PC-9 (cell line): ENCODE results near the gene NR1H3. TPM values are rescaled to one million over a fixed set of nuclear protein-coding genes. Genes with fewer than 3 reads are reported as not detected.

Experiments
- BruUV-seq: library from RNA; stranded (reverse); fragments of 400-500 nt; replicated peaks from 2 replicates; lab custom pipeline; 2021; lab: Mats Ljungman, UMichigan
- CTCF ChIA-PET: fragments of 300-600 bp; sonication (Branson Sonifier 250); formaldehyde crosslinking; loops from one replicate; lab custom pipeline; 2022; ENCODE audit warnings: antibody characterized with exemption; lab: Charles Lee
- POLR2A ChIA-PET: fragments of 300-600 bp; sonication (Branson Sonifier 250); formaldehyde crosslinking; loops from one replicate; lab custom pipeline; 2022; ENCODE audit warnings: antibody characterized with exemption; ENCODE audit not compliant: unreplicated experiment; lab: Charles Lee
- DNase-seq, 2 experiments: peaks; one replicate each; pipeline versions ENCODE4 v3.0.0 to v3.0.0-alpha.2; 2015 to 2022; ENCODE audit warnings: mixed read lengths in 1 of 2
- H2AFZ ChIP-seq: fragments of 200-600 bp; sonication (generic); 2 replicates; pipeline ENCODE4 v1.8.1; 2017; ENCODE audit warnings: antibody characterized with exemption
- H3F3A ChIP-seq: fragments of 200-600 bp; sonication (generic); 2 replicates; pipeline ENCODE4 v1.8.1; 2017; ENCODE audit warnings: antibody characterized with exemption, mild to moderate bottlenecking, low read depth; ENCODE audit not compliant: insufficient read depth
- H3K27ac ChIP-seq: fragments of 200-600 bp; sonication (generic); 2 replicates; pipeline ENCODE4 v1.6.1; 2016; ENCODE audit warnings: mixed run types
- H3K27me3 ChIP-seq: fragments of 200-600 bp; sonication (generic); 2 replicates; pipeline ENCODE4 v1.6.1; 2016; ENCODE audit warnings: low read depth, mixed run types; ENCODE audit not compliant: insufficient read depth
- H3K36me3 ChIP-seq: fragments of 200-600 bp; sonication (generic); 2 replicates; pipeline ENCODE4 v1.6.1; 2016; ENCODE audit warnings: low read depth, mixed run types
- H3K4me1 ChIP-seq: fragments of 200-600 bp; sonication (generic); replicated peaks from 2 replicates; pipeline ENCODE4 v1.6.1; 2016; ENCODE audit warnings: mixed run types; ENCODE audit not compliant: insufficient read depth
- H3K4me2 ChIP-seq: fragments of 200-600 bp; sonication (generic); 2 replicates; pipeline ENCODE4 v1.6.1; 2017; ENCODE audit warnings: mixed run types
- H3K4me3 ChIP-seq: fragments of 200-600 bp; sonication (generic); 2 replicates; pipeline ENCODE4 v1.6.1; 2016; ENCODE audit warnings: mixed run types
- H3K79me2 ChIP-seq: fragments of 200-600 bp; sonication (generic); 2 replicates; pipeline ENCODE4 v1.6.1; 2017; ENCODE audit warnings: low read depth, mixed run types
- H3K9me2 ChIP-seq: fragments of 200-600 bp; sonication (generic); 2 replicates; pipeline ENCODE4 v1.8.1; 2017; ENCODE audit warnings: mild to moderate bottlenecking; ENCODE audit not compliant: insufficient read depth
- H3K9me3 ChIP-seq: fragments of 200-600 bp; sonication (generic); 2 replicates; pipeline ENCODE4 v1.8.1; 2016; ENCODE audit warnings: low read depth; ENCODE audit not compliant: insufficient read depth
- H4K20me1 ChIP-seq: fragments of 200-600 bp; sonication (generic); 2 replicates; pipeline ENCODE4 v1.8.1; 2017; ENCODE audit not compliant: insufficient read depth
- CTCF ChIP-seq: fragments of 200-600 bp; sonication (generic); conservative IDR thresholded peaks from 2 replicates; pipeline ENCODE4 v1.6.1; 2017; ENCODE audit warnings: mixed run types, antibody characterized with exemption, mild to moderate bottlenecking, moderate library complexity
- EZH2 ChIP-seq: fragments of 200-600 bp; sonication (generic); IDR thresholded peaks from 2 replicates; pipeline ENCODE4 v1.8.0; 2017; ENCODE audit warnings: antibody characterized with exemption, low read depth
- intact Hi-C: fragments of 100-400 bp; cut with micrococcal nuclease; formaldehyde crosslinking; loops from one replicate; pipeline ENCODE4 v1.10.0; 2022; ENCODE audit not compliant: unreplicated experiment
- total RNA-seq: library from RNA; stranded (reverse); gene quantifications from 2 replicates; pipeline ENCODE4 v1.2.3, GENCODE V29; 2021

Gene NR1H3
- total RNA-seq, 1 experiment from 2014 or later: 90.4 TPM

- peak overlapping the region; percentile 72 for H3K4me3 ChIP-seq
- H3K27me3 ChIP-seq: no peaks in the 10 kb centered on the region
- H3K4me1 ChIP-seq: peaks cover 36% of the 10 kb centered on the region
- H4K20me1 ChIP-seq: peaks cover 39% of the 10 kb centered on the region
- H3K36me3 ChIP-seq: peaks cover 12% of the 10 kb centered on the region; the same call in 1 of the 2 replicates
- H3K27ac ChIP-seq: 0 out of 2 replicates have a peak overlapping the region, but pooled peaks have one; percentile 69
- TF ChIP-seq CTCF: no peak; the same call in 1 of the 2 replicates
- TF ChIP-seq EZH2: no peak
- H3K9me2 ChIP-seq: no peaks in the 10 kb centered on the region
- CTCF ChIA-PET: interaction anchor here (0.5 to 1.6 kb wide), 5 partner anchors 11 to 352 kb away, joined by 3 to 10 read pairs (median 6); partner anchors contain the start of gene LRP4
- peak overlapping the region; percentile 96 for H3K4me2 ChIP-seq
- H2AFZ ChIP-seq: peak overlapping the region; percentile 72
- peaks cover 39% of the 10 kb centered on the region for H3K79me2 ChIP-seq
- H3K9me3 ChIP-seq: no peaks in the 10 kb centered on the region
- POLR2A ChIA-PET: interaction anchor here (0.7 to 1.5 kb wide), 3 partner anchors 12 to 365 kb away, joined by 3 to 14 read pairs (median 6); no protein-coding TSS in a partner anchor
- peaks cover 27% of the 10 kb centered on the region for H3F3A ChIP-seq
- intact Hi-C loops: no loop called here
- TSS peak; percentile 43 for BruUV-seq
- peak in 1 of 2 experiments; percentile 50 for DNase-seq
Measured at GRCh38 chr11:47270331-47271271, 12.8 kb downstream of the NR1H3 start.

GRCh38 chr11:47271328-47271727, 13.5 kb downstream of the NR1H3 start:
- Histone ChIP-seq H3K9me2 (no peaks in the 10 kb centered on the region), H3K27ac (no peak overlapping the region), H3K27me3 (no peaks in the 10 kb centered on the region), H3K79me2 (peaks cover 39% of the 10 kb centered on the region), H4K20me1 (peaks cover 39% of the 10 kb centered on the region), H3K4me3 (peak overlapping the region; percentile 72; the same call in 1 of the 2 replicates), H3K4me2 (peak overlapping the region; percentile 96), H3K9me3 (no peaks in the 10 kb centered on the region), H3K4me1 (peaks cover 32% of the 10 kb centered on the region), H3K36me3 (peaks cover 19% of the 10 kb centered on the region; the same call in 1 of the 2 replicates), H2AFZ (no peak overlapping the region), H3F3A (peaks cover 26% of the 10 kb centered on the region)
- TF ChIP-seq CTCF (no peak), EZH2 (no peak)
- intact Hi-C loops: no loop called here
- POLR2A ChIA-PET: interaction anchor here (1.5 kb wide), 1 partner anchor 12 kb away, joined by 14 read pairs; no protein-coding TSS in a partner anchor
- CTCF ChIA-PET: interaction anchor here (0.5 to 1.6 kb wide), 5 partner anchors 12 to 353 kb away, joined by 3 to 10 read pairs (median 6); partner anchors contain the start of gene LRP4
- BruUV-seq: no TSS peak
- no peak for DNase-seq

DNA sequence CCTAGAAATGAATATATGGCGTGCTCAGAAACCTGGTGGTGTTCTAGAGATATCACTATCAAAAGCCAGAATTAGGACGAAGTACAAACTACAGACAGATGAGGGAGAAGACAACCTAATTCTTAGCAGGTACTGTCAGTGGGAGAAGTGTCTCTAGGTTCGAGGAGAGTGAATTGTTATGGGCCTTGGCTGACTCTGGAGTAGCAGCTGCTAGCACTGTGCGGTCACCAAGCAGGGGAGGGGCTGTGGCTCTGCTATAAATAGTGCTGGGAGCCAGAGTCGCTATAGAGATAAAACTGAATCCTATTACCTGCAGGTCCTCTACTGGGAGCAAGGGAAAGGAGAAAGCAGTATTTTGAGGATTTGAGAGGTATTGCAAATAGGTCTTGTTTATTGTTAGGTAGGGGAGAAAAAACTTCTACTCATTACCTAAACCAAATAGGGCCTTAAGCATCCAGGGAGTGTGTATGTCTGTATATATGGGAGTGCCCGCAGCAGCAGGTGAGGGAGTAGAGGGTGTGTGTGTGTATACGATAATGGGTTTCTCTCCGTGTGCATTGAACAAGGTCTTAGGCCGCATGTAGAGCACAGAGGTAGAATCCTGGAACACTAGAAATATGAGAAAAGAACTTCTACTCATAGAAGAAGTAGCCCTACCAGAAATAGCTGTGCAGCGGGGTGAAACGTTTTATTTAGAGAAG, 14.3 kb downstream of the NR1H3 start:
- peak overlapping the region; percentile 96 for H3K4me2 ChIP-seq
- no peak overlapping the region for H3K4me3 ChIP-seq
- intact Hi-C loops: no loop called here
- POLR2A ChIA-PET: no interaction called here
- no peaks in the 10 kb centered on the region for H3K9me3 ChIP-seq
- H3K9me2 ChIP-seq: no peaks in the 10 kb centered on the region
- peaks cover 39% of the 10 kb centered on the region for H3K79me2 ChIP-seq
- H4K20me1 ChIP-seq: peaks cover 39% of the 10 kb centered on the region
- H3K27me3 ChIP-seq: no peaks in the 10 kb centered on the region
- peaks cover 26% of the 10 kb centered on the region for H3K36me3 ChIP-seq
- H3F3A ChIP-seq: peaks cover 30% of the 10 kb centered on the region
- no peak overlapping the region for H2AFZ ChIP-seq
- peak in 1 of 2 experiments; percentile 25 for DNase-seq
- CTCF ChIA-PET: no interaction called here
- H3K4me1 ChIP-seq: peaks cover 32% of the 10 kb centered on the region
- TF ChIP-seq EZH2 (no peak), CTCF (no peak)
- no TSS peak for BruUV-seq
- H3K27ac ChIP-seq: no peak overlapping the region
